Activated CD8-positive, alpha-beta T cell treated with anti-CD3 and anti-CD28 coated beads for 36 hours (primary cell): ENCODE results near the gene CYP2J2. TPM values are rescaled to one million over a fixed set of nuclear protein-coding genes. Genes with fewer than 3 reads are reported as not detected.

Experiments
- ATAC-seq: fragments of 200-7000 bp; cut with Tn5 transposase; one replicate; pipeline ENCODE4 v1.10.0; 2021; ENCODE audit warnings: mild to moderate bottlenecking, moderate library complexity
- CTCF ChIA-PET: fragments of 350-600 bp; sonication (Branson Sonifier 250); formaldehyde crosslinking; loops from one replicate; lab custom pipeline; 2021; ENCODE audit warnings: antibody characterized with exemption; lab: Charles Lee
- POLR2A ChIA-PET: fragments of 350-600 bp; sonication (Branson Sonifier 250); formaldehyde crosslinking; loops from one replicate; lab custom pipeline; 2021; ENCODE audit warnings: antibody characterized with exemption; lab: Charles Lee
- DNase-seq: peaks from one replicate; pipeline ENCODE4 v3.0.0-alpha.2; 2020
- H3K27ac Mint-ChIP-seq: one replicate; pipeline ENCODE4 v1.8.0; 2021; ENCODE audit warnings: mild to moderate bottlenecking, mixed read lengths
- H3K27me3 Mint-ChIP-seq: one replicate; pipeline ENCODE4 v1.8.0; 2021; ENCODE audit warnings: mixed read lengths
- H3K36me3 Mint-ChIP-seq: one replicate; pipeline ENCODE4 v1.8.0; 2021; ENCODE audit warnings: low read depth, mixed read lengths
- H3K4me1 Mint-ChIP-seq: one replicate; pipeline ENCODE4 v1.8.0; 2021; ENCODE audit warnings: low read depth, mixed read lengths
- H3K4me3 Mint-ChIP-seq: one replicate; pipeline ENCODE4 v1.8.0; 2021; ENCODE audit warnings: mild to moderate bottlenecking, moderate library complexity, mixed read lengths
- H3K9me3 Mint-ChIP-seq: one replicate; pipeline ENCODE4 v1.8.0; 2021; ENCODE audit warnings: mixed read lengths
- intact Hi-C: fragments of 100-400 bp; cut with micrococcal nuclease; formaldehyde crosslinking; loops from one replicate; pipeline ENCODE4 v1.10.0; 2022
- total RNA-seq, 2 experiments: library from RNA; stranded (reverse); gene quantifications; one replicate each; pipeline ENCODE4 v1.2.3, GENCODE V29; 2021
- TF ChIP-seq, protein P1 (sequence below): fragments of 200-600 bp; IDR thresholded peaks from one replicate; pipeline ENCODE4 v1.8.0; 2022; ENCODE audit warnings: antibody characterized with exemption, mild to moderate bottlenecking

The CYP2J2 gene
- total RNA-seq, 2 experiments from 2014 or later, result 0.83 to 1.4 TPM

DNA sequence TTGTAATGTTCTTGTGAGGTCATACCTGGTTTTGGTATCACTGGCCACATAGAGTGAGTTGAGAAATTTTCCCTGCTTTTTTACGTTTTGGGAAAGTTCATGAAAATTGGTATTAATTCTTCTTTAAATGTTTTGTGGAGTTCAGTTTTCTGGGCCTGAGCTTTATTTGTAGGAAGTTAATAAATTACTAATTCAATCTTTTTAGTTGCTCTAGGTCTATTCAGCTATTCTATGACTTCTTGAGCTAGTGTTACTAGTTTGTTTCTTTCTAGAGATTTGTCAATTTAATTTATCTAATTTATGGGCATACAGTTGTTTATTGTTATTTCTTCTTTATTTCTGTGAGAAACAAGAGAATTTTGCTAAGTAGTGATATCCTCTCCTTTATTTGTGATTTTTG lies 74.5 kb downstream of the CYP2J2 start:
- H3K27me3 Mint-ChIP-seq, result no peaks in the 10 kb centered on the region
- H3K9me3 Mint-ChIP-seq, result peaks cover 4% of the 10 kb centered on the region
- H3K27ac Mint-ChIP-seq, result no peak overlapping the region
- H3K4me1 Mint-ChIP-seq, result no peaks in the 10 kb centered on the region
- H3K4me3 Mint-ChIP-seq, result no peak overlapping the region
- POLR2A ChIA-PET, result no interaction called here
- H3K36me3 Mint-ChIP-seq, result peaks cover 14% of the 10 kb centered on the region
- ATAC-seq (no peak), DNase-seq (no peak)
- CTCF ChIA-PET, result no interaction called here
- intact Hi-C loops, result no loop called here
- TF ChIP-seq, protein P1, sequence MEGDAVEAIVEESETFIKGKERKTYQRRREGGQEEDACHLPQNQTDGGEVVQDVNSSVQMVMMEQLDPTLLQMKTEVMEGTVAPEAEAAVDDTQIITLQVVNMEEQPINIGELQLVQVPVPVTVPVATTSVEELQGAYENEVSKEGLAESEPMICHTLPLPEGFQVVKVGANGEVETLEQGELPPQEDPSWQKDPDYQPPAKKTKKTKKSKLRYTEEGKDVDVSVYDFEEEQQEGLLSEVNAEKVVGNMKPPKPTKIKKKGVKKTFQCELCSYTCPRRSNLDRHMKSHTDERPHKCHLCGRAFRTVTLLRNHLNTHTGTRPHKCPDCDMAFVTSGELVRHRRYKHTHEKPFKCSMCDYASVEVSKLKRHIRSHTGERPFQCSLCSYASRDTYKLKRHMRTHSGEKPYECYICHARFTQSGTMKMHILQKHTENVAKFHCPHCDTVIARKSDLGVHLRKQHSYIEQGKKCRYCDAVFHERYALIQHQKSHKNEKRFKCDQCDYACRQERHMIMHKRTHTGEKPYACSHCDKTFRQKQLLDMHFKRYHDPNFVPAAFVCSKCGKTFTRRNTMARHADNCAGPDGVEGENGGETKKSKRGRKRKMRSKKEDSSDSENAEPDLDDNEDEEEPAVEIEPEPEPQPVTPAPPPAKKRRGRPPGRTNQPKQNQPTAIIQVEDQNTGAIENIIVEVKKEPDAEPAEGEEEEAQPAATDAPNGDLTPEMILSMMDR, result no peak

DNA sequence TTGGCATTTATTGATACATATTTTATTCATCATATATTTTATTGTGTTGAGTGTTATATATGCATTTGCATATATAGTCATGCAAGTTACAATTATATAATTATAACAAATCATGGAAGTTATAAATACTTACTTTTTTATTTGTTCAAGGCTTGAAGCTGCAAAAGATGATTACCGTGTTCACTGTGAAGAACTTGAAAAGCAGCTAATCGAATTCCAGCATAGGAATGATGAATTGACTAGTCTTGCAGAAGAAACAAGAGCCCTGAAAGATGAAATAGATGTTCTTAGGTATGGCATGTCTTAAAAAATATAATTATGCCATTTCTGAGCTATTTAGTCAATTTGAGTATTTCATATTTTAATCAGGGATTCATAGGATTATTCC lies 79.7 kb downstream of the CYP2J2 start:
- CTCF ChIA-PET, result interaction anchor here (1.0 kb wide), 1 partner anchor 100 kb away, joined by 4 read pairs; no protein-coding TSS in a partner anchor
- TF ChIP-seq, protein P1, result no peak
- H3K9me3 Mint-ChIP-seq, result no peaks in the 10 kb centered on the region
- peaks cover 8% of the 10 kb centered on the region for H3K36me3 Mint-ChIP-seq
- ATAC-seq (no peak), DNase-seq (no peak)
- H3K27ac Mint-ChIP-seq, result no peak overlapping the region
- intact Hi-C loops, result no loop called here
- POLR2A ChIA-PET, result no interaction called here
- no peaks in the 10 kb centered on the region for H3K4me1 Mint-ChIP-seq
- no peak overlapping the region for H3K4me3 Mint-ChIP-seq
- no peaks in the 10 kb centered on the region for H3K27me3 Mint-ChIP-seq

DNA sequence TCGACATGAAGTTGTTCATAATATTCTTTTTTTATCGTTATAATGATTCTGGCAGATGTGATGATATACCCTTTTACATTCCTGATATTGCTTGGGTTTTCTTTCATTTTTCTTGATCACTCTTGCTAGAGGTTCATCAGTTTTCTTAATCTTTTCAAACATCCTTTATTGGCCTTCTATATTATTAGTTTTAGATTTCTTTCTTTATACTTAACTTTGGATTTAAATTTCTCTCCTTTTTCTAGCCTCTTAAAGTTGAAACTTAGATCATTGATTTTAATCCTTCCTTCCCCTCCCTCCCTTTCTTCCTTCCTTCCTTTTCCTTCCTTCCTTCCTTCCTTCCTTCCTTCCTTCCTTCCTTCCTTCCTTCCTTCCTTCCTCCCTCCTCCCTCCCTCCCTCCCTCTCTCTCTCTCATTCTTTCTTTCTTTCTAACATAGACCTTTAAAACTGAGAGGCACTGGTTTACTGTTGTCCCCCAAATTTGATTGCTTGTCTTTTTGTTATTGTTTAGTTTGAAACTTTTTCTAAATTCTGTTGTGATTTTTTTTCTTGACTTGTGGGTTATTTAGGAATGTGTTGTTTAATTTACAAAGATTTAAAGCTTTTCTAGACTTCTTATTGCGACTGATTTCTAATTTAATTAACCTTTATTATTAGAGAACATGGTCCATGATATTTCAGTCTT lies 80.2 kb downstream of the CYP2J2 start:
- Mint-ChIP-seq H3K4me1 (no peaks in the 10 kb centered on the region), H3K27me3 (no peaks in the 10 kb centered on the region), H3K4me3 (no peak overlapping the region), H3K9me3 (no peaks in the 10 kb centered on the region), H3K36me3 (peaks cover 8% of the 10 kb centered on the region), H3K27ac (no peak overlapping the region)
- CTCF ChIA-PET, result interaction anchor here (1.0 kb wide), 1 partner anchor 101 kb away, joined by 4 read pairs; no protein-coding TSS in a partner anchor
- intact Hi-C loops, result no loop called here
- POLR2A ChIA-PET, result no interaction called here
- ATAC-seq (no peak), DNase-seq (no peak)
- TF ChIP-seq, protein P1, result no peak

DNA sequence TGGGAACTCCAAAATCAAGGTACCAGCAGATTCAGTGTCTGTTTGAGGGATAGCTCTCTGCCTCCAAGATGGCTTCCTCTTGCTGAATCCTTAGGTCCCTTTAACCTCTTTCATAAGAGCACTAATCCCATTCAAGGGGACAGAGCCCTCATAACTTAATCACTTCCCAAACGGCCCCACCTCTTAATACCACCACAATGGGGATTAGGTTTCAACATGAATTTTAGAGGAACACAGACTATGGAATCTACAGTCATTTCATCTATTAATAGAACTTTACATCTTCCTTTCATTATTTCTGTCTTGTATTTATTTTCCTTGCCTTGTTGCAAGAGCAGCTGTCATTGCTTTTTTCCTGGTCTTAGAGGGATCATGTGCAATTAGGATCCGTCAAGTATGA lies 81.5 kb downstream of the CYP2J2 start:
- Mint-ChIP-seq H3K4me1 (no peaks in the 10 kb centered on the region), H3K27me3 (no peaks in the 10 kb centered on the region), H3K9me3 (no peaks in the 10 kb centered on the region), H3K36me3 (peaks cover 9% of the 10 kb centered on the region), H3K27ac (no peak overlapping the region), H3K4me3 (no peak overlapping the region)
- no peak for ATAC-seq
- intact Hi-C loops, result no loop called here
- ChIA-PET CTCF (no interaction called here), POLR2A (no interaction called here)
- TF ChIP-seq, protein P1, result no peak
- DNase-seq, result no peak

Other genes starting within 250 kb of the CYP2J2 start
- gene HOOK1, start 111.8 kb downstream of the CYP2J2 start, total RNA-seq, result 10 to 100 TPM; 13.3 to 15.9 TPM
- not detected for gene C1orf87, start 147.0 kb upstream of the CYP2J2 start, total RNA-seq